GM12878 (cell line): ENCODE data around the gene EXOC7. TPM values are rescaled to one million over a fixed set of nuclear protein-coding genes. Genes with fewer than 3 reads are reported as not detected.

Experiments
- ATAC-seq: fragments of 200-7000 bp; cut with Tn5 transposase; 3 replicates; pipeline ENCODE4 v1.9.1; 2020; ENCODE audit warnings: mild to moderate bottlenecking, moderate library complexity
- BruUV-seq: library from RNA; stranded (reverse); fragments of 400-500 nt; replicated peaks from 2 replicates; lab custom pipeline; 2021; lab: Mats Ljungman, UMichigan
- CTCF ChIA-PET: fragments of 300-600 bp; sonication (Branson Sonifier 250); formaldehyde crosslinking; extraction: SDS; loops from one replicate; lab custom pipeline; 2021; ENCODE audit warnings: inconsistent platforms; lab: Yijun Ruan, JAX
- POLR2A ChIA-PET: fragments of 350-600 bp; formaldehyde crosslinking; extraction: SDS; loops from one replicate; lab custom pipeline; 2021; ENCODE audit warnings: inconsistent platforms; lab: Charles Lee
- RAD21 ChIA-PET: fragments of 300-600 bp; sonication (Branson Sonifier 250); formaldehyde crosslinking; loops from one replicate; lab custom pipeline; 2023; ENCODE audit warnings: antibody characterized with exemption; ENCODE audit not compliant: unreplicated experiment; lab: Charles Lee
- SMC1A ChIA-PET: fragments of 300-600 bp; sonication (Branson Sonifier 250); formaldehyde crosslinking; loops from one replicate; lab custom pipeline; 2023; ENCODE audit not compliant: unreplicated experiment, uncharacterized antibody; lab: Charles Lee
- DNase-seq: peaks from one replicate; pipeline ENCODE4 v3.0.0-alpha.2; 2011; ENCODE audit warnings: low read depth, low spot score
- FAIRE-seq: peaks from 3 replicates; lab custom pipeline; 2011; peaks lifted over from hg19 to GRCh38; lab: Jason Lieb, UNC
- H2AFZ ChIP-seq: 2 replicates; pipeline ENCODE4 v1.6.0; 2011; ENCODE audit warnings: low read depth, low read length, control low read depth; ENCODE audit not compliant: control insufficient read depth
- H3K27ac ChIP-seq: 2 replicates; pipeline ENCODE4 v1.5.1; 2011; ENCODE audit warnings: control low read depth; ENCODE audit not compliant: control insufficient read depth, insufficient read depth
- H3K27me3 ChIP-seq, 2 experiments: replicated peaks in 1 of 2; 2 replicates each; pipeline versions ENCODE4 v1.6.0 to v1.6.1; 2011; ENCODE audit warnings: low read length in 1 of 2; ENCODE audit not compliant: control insufficient read depth in 2 of 2, insufficient read depth in 2 of 2
- H3K36me3 ChIP-seq, 2 experiments: 2 replicates each; pipeline ENCODE4 v1.5.1; 2011; ENCODE audit warnings: low read length in 1 of 2; ENCODE audit not compliant: control insufficient read depth in 2 of 2, insufficient read depth in 2 of 2
- H3K4me1 ChIP-seq: 2 replicates; pipeline ENCODE4 v1.6.1; 2011; ENCODE audit warnings: mild to moderate bottlenecking, low read length, moderate library complexity, mixed read lengths; ENCODE audit not compliant: control insufficient read depth, insufficient read depth
- H3K4me2 ChIP-seq: 2 replicates; pipeline ENCODE4 v1.6.0; 2011; ENCODE audit warnings: control low read depth; ENCODE audit not compliant: control insufficient read depth, insufficient read depth
- H3K4me3 ChIP-seq: fragments of 200-600 bp; sonication (generic); 2 replicates; pipeline ENCODE4 v1.5.1; 2016
- H3K79me2 ChIP-seq: 2 replicates; pipeline ENCODE4 v1.6.0; 2011; ENCODE audit warnings: low read length; ENCODE audit not compliant: control insufficient read depth, insufficient read depth
- H3K9ac ChIP-seq: 2 replicates; pipeline ENCODE4 v1.8.0; 2011; ENCODE audit warnings: low read length, control low read depth, mixed read lengths; ENCODE audit not compliant: control insufficient read depth, insufficient read depth
- H3K9me3 ChIP-seq: replicated peaks from 3 replicates; pipeline ENCODE4 v1.5.1; 2011; ENCODE audit warnings: mild to moderate bottlenecking, low read length; ENCODE audit not compliant: control insufficient read depth, insufficient read depth
- H4K20me1 ChIP-seq: 2 replicates; pipeline ENCODE4 v1.6.0; 2011; ENCODE audit not compliant: control insufficient read depth, insufficient read depth
- ATF7 ChIP-seq: fragments of 450-650 bp; IDR thresholded peaks from 2 replicates; pipeline ENCODE4 v1.6.1; 2016; ENCODE audit warnings: low read depth, mild to moderate bottlenecking
- CBX5 ChIP-seq: sonication (generic); IDR thresholded peaks from 2 replicates; pipeline ENCODE4 v1.6.1; 2016; ENCODE audit warnings: low read depth, moderate library complexity, mild to moderate bottlenecking, inconsistent platforms
- CHD4 ChIP-seq: fragments of 200-600 bp; sonication (generic); IDR thresholded peaks from 2 replicates; pipeline ENCODE4 v1.6.1; 2016; ENCODE audit warnings: mild to moderate bottlenecking
- HCFC1 ChIP-seq: fragments of 150-350 bp; IDR thresholded peaks from 2 replicates; pipeline ENCODE4 v1.6.1; 2014; ENCODE audit warnings: low read length
- SIX5 ChIP-seq: IDR thresholded peaks from 2 replicates; pipeline ENCODE4 v1.6.1; 2011; ENCODE audit warnings: mild to moderate bottlenecking, low read depth, low read length, moderate library complexity; ENCODE audit not compliant: severe bottlenecking
- TARDBP ChIP-seq: IDR thresholded peaks from 2 replicates; pipeline ENCODE4 v1.6.1; 2016; ENCODE audit warnings: borderline replicate concordance
- TCF12 ChIP-seq: IDR thresholded peaks from 2 replicates; pipeline ENCODE4 v1.6.1; 2011; ENCODE audit warnings: low read depth, mild to moderate bottlenecking, low read length
- ZNF207 ChIP-seq: fragments of 450-650 bp; IDR thresholded peaks from 2 replicates; pipeline ENCODE4 v1.6.1; 2014; ENCODE audit warnings: antibody characterized with exemption, mild to moderate bottlenecking, borderline replicate concordance
- ZNF274 ChIP-seq: IDR thresholded peaks from one replicate; pipeline ENCODE4 v1.8.0; 2011; ENCODE audit not compliant: insufficient read length, insufficient read depth
- ZSCAN29 ChIP-seq: fragments of 450-650 bp; IDR thresholded peaks from 2 replicates; pipeline ENCODE4 v1.6.1; 2017; ENCODE audit warnings: mild to moderate bottlenecking, moderate library complexity
- WGBS: methylation state at CpG from one replicate; pipeline ENCODE4 v1.1.6; 2016; ENCODE audit warnings: low lambda C conversion rate; ENCODE audit not compliant: insufficient replicate concordance, insufficient coverage; ENCODE audit errors: missing lambda C conversion rate; 5-methylcytosine and 5-hydroxymethylcytosine counted together
- in situ Hi-C: fragments of 300-500 bp; cut with MboI; formaldehyde crosslinking; loops from 9 replicates; pipeline ENCODE4 v1.14.3; 2018; ENCODE audit warnings: mixed read lengths
- intact Hi-C: fragments of 100-400 bp; cut with micrococcal nuclease; formaldehyde crosslinking; loops from one replicate; pipeline ENCODE4 v1.14.2; 2022; ENCODE audit not compliant: unreplicated experiment
- polyA plus RNA-seq, 11 experiments: library from polyadenylated mRNA; depleted of rRNA in 4 of 11; unstranded in 6 of 11; stranded (reverse) in 5 of 11; fragments of >200 nt; fragmentation: Nextera tagmentation in 4 of 11; fragmentation: Illumina TruSeq in 1 of 11; extraction: Ambion mirVana in 4 of 11; extraction: Trizol in 1 of 11; gene quantifications; 1 replicate in 1 of 11; 2 replicates in 10 of 11; pipeline versions ENCODE4 v1.2.1 to v1.2.3, GENCODE V29; 2011 to 2016; ENCODE audit warnings: inconsistent platforms in 2 of 11, missing spikeins in 2 of 11, low read depth in 1 of 11
- total RNA-seq, 4 experiments: library from RNA; depleted of rRNA in 3 of 4; stranded (reverse); fragments of >200 nt in 3 of 4; fragmentation: Illumina TruSeq in 1 of 4; extraction: Trizol in 1 of 4; gene quantifications; 2 replicates each; pipeline versions ENCODE4 v1.2.1 to v1.2.3, GENCODE V29; 2013 to 2021
- TF ChIP-seq, protein P1 (sequence below): fragments of 150-350 bp; IDR thresholded peaks from 2 replicates; pipeline ENCODE4 v1.6.1; 2014; ENCODE audit warnings: mild to moderate bottlenecking, low read depth, low read length
- TF ChIP-seq, protein P2 (sequence below): IDR thresholded peaks from 2 replicates; pipeline ENCODE4 v1.6.1; 2012; ENCODE audit warnings: mild to moderate bottlenecking, low read depth, low read length
- TF ChIP-seq, protein P3 (sequence below): fragments of 450-650 bp; formaldehyde crosslinking; IDR thresholded peaks from 2 replicates; pipeline ENCODE4 v1.4.0; 2022; ENCODE audit warnings: mild to moderate bottlenecking, moderate library complexity

The EXOC7 gene
- total and polyA plus RNA-seq, 10 of the 15 experiments (the other 5 are each of a cell fraction or from before 2014, with no cell fraction given): 18.8 to 71.3 (median 48.2) TPM

- Histone ChIP-seq H3K9me3 (no peaks in the 10 kb centered on the region), H4K20me1 (no peaks in the 10 kb centered on the region), H3K27ac (no peak overlapping the region), H3K36me3 (peaks cover 29 to 43% of the 10 kb centered on the region in 2 experiments), H3K4me2 (no peak overlapping the region), H2AFZ (no peak overlapping the region), H3K4me3 (no peak overlapping the region), H3K27me3 (no peaks in the 10 kb centered on the region), H3K4me1 (peaks cover 11% of the 10 kb centered on the region), H3K9ac (no peak overlapping the region), H3K79me2 (no peaks in the 10 kb centered on the region)
- POLR2A ChIA-PET: interaction anchor here (0.5 to 0.6 kb wide), 2 partner anchors 133 to 287 kb away, joined by 3 to 4 read pairs; no protein-coding TSS in a partner anchor
- DNase-seq (no peak), ATAC-seq (no peak), FAIRE-seq (no peak)
- RAD21 ChIA-PET: interaction anchor here (1.1 kb wide), 1 partner anchor 230 kb away, joined by 4 read pairs; no protein-coding TSS in a partner anchor
- BruUV-seq: no TSS peak
- in situ Hi-C loops (no loop called here), intact Hi-C loops (no loop called here)
- 64% methylated on average over 3 of the region's 3 CpGs for WGBS
- CTCF ChIA-PET: interaction anchor here (0.7 to 1.4 kb wide), 2 partner anchors 9 to 35 kb away, joined by 4 to 5 read pairs; no protein-coding TSS in a partner anchor
- SMC1A ChIA-PET: no interaction called here
- TF ChIP-seq ZNF274 (no peak), CHD4 (no peak), ZSCAN29 (no peak), ATF7 (no peak), TCF12 (no peak), HCFC1 (no peak), SIX5 (no peak), TARDBP (no peak), ZNF207 (no peak), CBX5 (no peak)
- TF ChIP-seq, protein P1, sequence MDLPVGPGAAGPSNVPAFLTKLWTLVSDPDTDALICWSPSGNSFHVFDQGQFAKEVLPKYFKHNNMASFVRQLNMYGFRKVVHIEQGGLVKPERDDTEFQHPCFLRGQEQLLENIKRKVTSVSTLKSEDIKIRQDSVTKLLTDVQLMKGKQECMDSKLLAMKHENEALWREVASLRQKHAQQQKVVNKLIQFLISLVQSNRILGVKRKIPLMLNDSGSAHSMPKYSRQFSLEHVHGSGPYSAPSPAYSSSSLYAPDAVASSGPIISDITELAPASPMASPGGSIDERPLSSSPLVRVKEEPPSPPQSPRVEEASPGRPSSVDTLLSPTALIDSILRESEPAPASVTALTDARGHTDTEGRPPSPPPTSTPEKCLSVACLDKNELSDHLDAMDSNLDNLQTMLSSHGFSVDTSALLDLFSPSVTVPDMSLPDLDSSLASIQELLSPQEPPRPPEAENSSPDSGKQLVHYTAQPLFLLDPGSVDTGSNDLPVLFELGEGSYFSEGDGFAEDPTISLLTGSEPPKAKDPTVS: no peak
- TF ChIP-seq, protein P2, sequence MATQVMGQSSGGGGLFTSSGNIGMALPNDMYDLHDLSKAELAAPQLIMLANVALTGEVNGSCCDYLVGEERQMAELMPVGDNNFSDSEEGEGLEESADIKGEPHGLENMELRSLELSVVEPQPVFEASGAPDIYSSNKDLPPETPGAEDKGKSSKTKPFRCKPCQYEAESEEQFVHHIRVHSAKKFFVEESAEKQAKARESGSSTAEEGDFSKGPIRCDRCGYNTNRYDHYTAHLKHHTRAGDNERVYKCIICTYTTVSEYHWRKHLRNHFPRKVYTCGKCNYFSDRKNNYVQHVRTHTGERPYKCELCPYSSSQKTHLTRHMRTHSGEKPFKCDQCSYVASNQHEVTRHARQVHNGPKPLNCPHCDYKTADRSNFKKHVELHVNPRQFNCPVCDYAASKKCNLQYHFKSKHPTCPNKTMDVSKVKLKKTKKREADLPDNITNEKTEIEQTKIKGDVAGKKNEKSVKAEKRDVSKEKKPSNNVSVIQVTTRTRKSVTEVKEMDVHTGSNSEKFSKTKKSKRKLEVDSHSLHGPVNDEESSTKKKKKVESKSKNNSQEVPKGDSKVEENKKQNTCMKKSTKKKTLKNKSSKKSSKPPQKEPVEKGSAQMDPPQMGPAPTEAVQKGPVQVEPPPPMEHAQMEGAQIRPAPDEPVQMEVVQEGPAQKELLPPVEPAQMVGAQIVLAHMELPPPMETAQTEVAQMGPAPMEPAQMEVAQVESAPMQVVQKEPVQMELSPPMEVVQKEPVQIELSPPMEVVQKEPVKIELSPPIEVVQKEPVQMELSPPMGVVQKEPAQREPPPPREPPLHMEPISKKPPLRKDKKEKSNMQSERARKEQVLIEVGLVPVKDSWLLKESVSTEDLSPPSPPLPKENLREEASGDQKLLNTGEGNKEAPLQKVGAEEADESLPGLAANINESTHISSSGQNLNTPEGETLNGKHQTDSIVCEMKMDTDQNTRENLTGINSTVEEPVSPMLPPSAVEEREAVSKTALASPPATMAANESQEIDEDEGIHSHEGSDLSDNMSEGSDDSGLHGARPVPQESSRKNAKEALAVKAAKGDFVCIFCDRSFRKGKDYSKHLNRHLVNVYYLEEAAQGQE: no peak
- TF ChIP-seq, protein P3, sequence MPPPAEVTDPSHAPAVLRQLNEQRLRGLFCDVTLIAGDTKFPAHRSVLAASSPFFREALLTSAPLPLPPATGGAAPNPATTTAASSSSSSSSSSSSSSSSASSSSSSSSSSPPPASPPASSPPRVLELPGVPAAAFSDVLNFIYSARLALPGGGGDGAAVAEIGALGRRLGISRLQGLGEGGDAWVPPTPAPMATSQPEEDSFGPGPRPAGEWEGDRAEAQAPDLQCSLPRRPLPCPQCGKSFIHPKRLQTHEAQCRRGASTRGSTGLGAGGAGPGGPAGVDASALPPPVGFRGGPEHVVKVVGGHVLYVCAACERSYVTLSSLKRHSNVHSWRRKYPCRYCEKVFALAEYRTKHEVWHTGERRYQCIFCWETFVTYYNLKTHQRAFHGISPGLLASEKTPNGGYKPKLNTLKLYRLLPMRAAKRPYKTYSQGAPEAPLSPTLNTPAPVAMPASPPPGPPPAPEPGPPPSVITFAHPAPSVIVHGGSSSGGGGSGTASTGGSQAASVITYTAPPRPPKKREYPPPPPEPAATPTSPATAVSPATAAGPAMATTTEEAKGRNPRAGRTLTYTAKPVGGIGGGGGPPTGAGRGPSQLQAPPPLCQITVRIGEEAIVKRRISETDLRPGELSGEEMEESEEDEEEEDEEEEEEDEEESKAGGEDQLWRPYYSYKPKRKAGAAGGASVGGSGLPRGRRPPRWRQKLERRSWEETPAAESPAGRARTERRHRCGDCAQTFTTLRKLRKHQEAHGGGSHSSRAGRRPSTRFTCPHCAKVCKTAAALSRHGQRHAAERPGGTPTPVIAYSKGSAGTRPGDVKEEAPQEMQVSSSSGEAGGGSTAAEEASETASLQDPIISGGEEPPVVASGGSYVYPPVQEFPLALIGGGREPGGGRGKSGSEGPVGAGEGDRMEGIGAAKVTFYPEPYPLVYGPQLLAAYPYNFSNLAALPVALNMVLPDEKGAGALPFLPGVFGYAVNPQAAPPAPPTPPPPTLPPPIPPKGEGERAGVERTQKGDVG (CRISPR knock-in tag): no peak
Observed at GRCh38 chr17:76049239-76049638, 54.3 kb downstream of the EXOC7 start.
